Neural crest cell (in vitro differentiated cells): ENCODE measurements around the gene CTNNA3. TPM values are rescaled to one million over a fixed set of nuclear protein-coding genes. Genes with fewer than 3 reads are reported as not detected.

Experiments
- DNase-seq: peaks from one replicate; pipeline ENCODE4 v3.0.0; 2021; ENCODE audit warnings: low read depth, mixed read lengths, low spot score
- H3K27ac Mint-ChIP-seq: one replicate; pipeline ENCODE4 v1.8.0; 2021; ENCODE audit warnings: mild to moderate bottlenecking, mixed read lengths; ENCODE audit not compliant: unreplicated experiment
- H3K27me3 Mint-ChIP-seq: 2 replicates; pipeline ENCODE4 v1.8.0; 2021; ENCODE audit warnings: low read depth, mild to moderate bottlenecking, mixed read lengths
- H3K36me3 Mint-ChIP-seq: 2 replicates; pipeline ENCODE4 v1.8.0; 2021; ENCODE audit warnings: low read depth, mild to moderate bottlenecking, mixed read lengths
- H3K4me1 Mint-ChIP-seq: 2 replicates; pipeline ENCODE4 v1.8.0; 2021; ENCODE audit warnings: mixed read lengths
- H3K4me3 Mint-ChIP-seq: one replicate; pipeline ENCODE4 v1.8.0; 2021; ENCODE audit warnings: mild to moderate bottlenecking, mixed read lengths
- H3K9me3 Mint-ChIP-seq: 2 replicates; pipeline ENCODE4 v1.8.0; 2021; ENCODE audit warnings: mixed read lengths
- CTCF ChIP-seq: fragments of 200-600 bp; sonication (generic); conservative IDR thresholded peaks from 2 replicates; pipeline ENCODE4 v1.5.0; 2021; ENCODE audit warnings: antibody characterized with exemption, mild to moderate bottlenecking
- total RNA-seq: library from RNA; stranded (reverse); gene quantifications from 2 replicates; pipeline ENCODE4 v1.2.1, GENCODE V29; 2021

The CTNNA3 gene
- total RNA-seq, 1 donor from 2014 or later = 4.7 TPM

GRCh38 chr10:66537186-66537585 is 1158.8 kb downstream of the CTNNA3 start:
- Mint-ChIP-seq H3K4me3 (no peak overlapping the region), H3K27ac (no peak overlapping the region), H3K4me1 (no peaks in the 10 kb centered on the region), H3K36me3 (no peaks in the 10 kb centered on the region), H3K9me3 (no peaks in the 10 kb centered on the region), H3K27me3 (no peaks in the 10 kb centered on the region)
- DNase-seq = no peak
- no peak for TF ChIP-seq CTCF

GRCh38 chr10:66535439-66535838 is 1160.6 kb downstream of the CTNNA3 start:
- H3K27ac Mint-ChIP-seq = no peak overlapping the region
- H3K9me3 Mint-ChIP-seq = no peaks in the 10 kb centered on the region
- H3K36me3 Mint-ChIP-seq = no peaks in the 10 kb centered on the region
- no peak overlapping the region for H3K4me3 Mint-ChIP-seq
- DNase-seq = no peak
- no peaks in the 10 kb centered on the region for H3K4me1 Mint-ChIP-seq
- no peak for TF ChIP-seq CTCF
- no peaks in the 10 kb centered on the region for H3K27me3 Mint-ChIP-seq

- no peaks in the 10 kb centered on the region for H3K9me3 Mint-ChIP-seq
- H3K27me3 Mint-ChIP-seq = no peaks in the 10 kb centered on the region
- H3K4me1 Mint-ChIP-seq = no peaks in the 10 kb centered on the region
- H3K27ac Mint-ChIP-seq = no peak overlapping the region
- DNase-seq = no peak
- no peak for TF ChIP-seq CTCF
- no peak overlapping the region for H3K4me3 Mint-ChIP-seq
- no peaks in the 10 kb centered on the region for H3K36me3 Mint-ChIP-seq
Measured at GRCh38 chr10:66534866-66535265, 1161.1 kb downstream of the CTNNA3 start.

- peaks cover 2% of the 10 kb centered on the region for H3K9me3 Mint-ChIP-seq
- TF ChIP-seq CTCF = no peak
- H3K27ac Mint-ChIP-seq = no peak overlapping the region
- H3K36me3 Mint-ChIP-seq = no peaks in the 10 kb centered on the region
- H3K4me3 Mint-ChIP-seq = no peak overlapping the region
- no peaks in the 10 kb centered on the region for H3K27me3 Mint-ChIP-seq
- H3K4me1 Mint-ChIP-seq = no peaks in the 10 kb centered on the region
- DNase-seq = no peak
Measured at GRCh38 chr10:66521506-66521905, 1174.5 kb downstream of the CTNNA3 start.

GRCh38 chr10:66519616-66520015 is 1176.4 kb downstream of the CTNNA3 start:
- Mint-ChIP-seq H3K27me3 (no peaks in the 10 kb centered on the region), H3K27ac (no peak overlapping the region)

More at GRCh38 chr10:66519616-66520015, 1176.4 kb downstream of the CTNNA3 start:
- no peak for DNase-seq
- no peaks in the 10 kb centered on the region for H3K36me3 Mint-ChIP-seq
- no peak for TF ChIP-seq CTCF
- H3K9me3 Mint-ChIP-seq = peaks cover 2% of the 10 kb centered on the region
- H3K4me3 Mint-ChIP-seq = no peak overlapping the region
- no peaks in the 10 kb centered on the region for H3K4me1 Mint-ChIP-seq
